Measurements from ENCODE around the gene TMUB1.

TMUB1 gene

DNA sequence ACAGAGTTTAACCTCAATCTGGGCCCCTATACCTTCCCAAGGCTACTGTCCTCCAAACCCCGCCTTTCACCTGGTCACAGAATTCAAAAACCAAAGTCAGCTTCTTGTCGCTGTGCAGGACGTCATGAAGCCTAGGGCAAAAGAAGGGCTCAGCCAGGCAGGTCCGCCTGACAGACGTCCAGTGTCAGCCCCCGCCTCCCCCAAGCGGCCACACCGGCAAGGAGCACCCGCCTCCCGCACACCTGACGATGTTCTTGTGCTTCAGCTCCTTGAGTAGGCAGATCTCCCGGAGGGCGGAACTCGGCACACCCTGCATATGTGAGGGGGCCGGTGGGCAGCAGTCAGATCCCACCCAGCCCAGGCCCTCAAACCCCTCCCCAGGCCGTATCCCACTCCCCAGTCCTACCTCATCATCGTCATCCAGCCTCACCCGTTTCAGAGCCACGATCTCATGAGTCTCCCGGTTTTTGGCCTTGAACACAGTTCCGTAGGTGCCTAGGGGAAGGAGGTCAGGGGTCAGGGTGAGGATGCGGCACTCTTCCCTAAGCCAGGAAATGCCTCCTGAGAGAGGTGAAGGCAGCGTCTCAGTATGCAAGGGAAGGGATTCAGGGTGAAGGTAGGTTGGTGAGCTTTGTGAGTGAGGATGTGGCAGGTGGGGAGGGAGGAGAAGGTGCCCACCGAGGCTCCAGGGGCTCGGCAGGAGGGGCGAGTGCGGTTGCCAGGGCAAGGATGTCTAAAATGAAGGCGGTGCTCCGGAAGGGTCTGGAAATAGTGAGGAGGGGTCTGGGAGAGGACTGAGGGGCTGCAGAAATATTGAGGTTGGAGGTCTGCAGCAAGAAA lies 26.4 kb downstream of the TMUB1 start:
- Histone ChIP-seq H3K9ac (ENCODE audit: low read length) (peak overlapping the region; percentile 77), H3K4me2 (ENCODE audit: low read depth, low read length, poor library complexity, severe bottlenecking) (peak overlapping the region; percentile 79)
- no peak for TF ChIP-seq EZH2phosphoT487 (conservative IDR thresholded peaks at IDR 0.05; ENCODE audit: low read length)
- TF ChIP-seq, protein P1, sequence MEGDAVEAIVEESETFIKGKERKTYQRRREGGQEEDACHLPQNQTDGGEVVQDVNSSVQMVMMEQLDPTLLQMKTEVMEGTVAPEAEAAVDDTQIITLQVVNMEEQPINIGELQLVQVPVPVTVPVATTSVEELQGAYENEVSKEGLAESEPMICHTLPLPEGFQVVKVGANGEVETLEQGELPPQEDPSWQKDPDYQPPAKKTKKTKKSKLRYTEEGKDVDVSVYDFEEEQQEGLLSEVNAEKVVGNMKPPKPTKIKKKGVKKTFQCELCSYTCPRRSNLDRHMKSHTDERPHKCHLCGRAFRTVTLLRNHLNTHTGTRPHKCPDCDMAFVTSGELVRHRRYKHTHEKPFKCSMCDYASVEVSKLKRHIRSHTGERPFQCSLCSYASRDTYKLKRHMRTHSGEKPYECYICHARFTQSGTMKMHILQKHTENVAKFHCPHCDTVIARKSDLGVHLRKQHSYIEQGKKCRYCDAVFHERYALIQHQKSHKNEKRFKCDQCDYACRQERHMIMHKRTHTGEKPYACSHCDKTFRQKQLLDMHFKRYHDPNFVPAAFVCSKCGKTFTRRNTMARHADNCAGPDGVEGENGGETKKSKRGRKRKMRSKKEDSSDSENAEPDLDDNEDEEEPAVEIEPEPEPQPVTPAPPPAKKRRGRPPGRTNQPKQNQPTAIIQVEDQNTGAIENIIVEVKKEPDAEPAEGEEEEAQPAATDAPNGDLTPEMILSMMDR (IDR thresholded peaks at IDR 0.05; ENCODE audit: insufficient read depth, low read length, poor library complexity, severe bottlenecking) = no peak

DNA sequence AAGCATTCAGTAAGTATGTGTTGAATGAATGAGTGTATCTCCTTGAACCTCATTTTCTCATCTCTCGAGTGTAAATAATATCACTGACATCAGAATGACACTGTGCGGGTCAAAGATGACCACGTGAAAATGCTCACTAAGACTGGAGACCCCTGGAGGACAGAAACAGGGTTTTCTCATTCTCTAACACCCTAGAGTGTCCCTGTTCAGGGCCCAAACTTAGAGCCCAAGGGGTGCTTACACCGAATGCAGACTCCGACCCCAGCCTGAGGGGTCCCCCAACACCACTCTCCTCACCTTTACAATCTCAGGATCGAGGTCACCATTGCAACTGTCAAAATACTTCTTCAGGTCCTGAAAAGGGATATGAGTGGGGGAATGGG lies 27.0 kb downstream of the TMUB1 start:
- H3K4me2 ChIP-seq (ENCODE audit: low read depth, low read length, poor library complexity, severe bottlenecking) = no peak overlapping the region
- no peak overlapping the region for H3K4me3 ChIP-seq (ENCODE audit: insufficient read depth, low read length, poor library complexity, severe bottlenecking)
- TF ChIP-seq, protein P1 (IDR thresholded peaks at IDR 0.05; ENCODE audit: insufficient read depth, low read length, poor library complexity, severe bottlenecking) = no peak
- TF ChIP-seq EZH2phosphoT487 (conservative IDR thresholded peaks at IDR 0.05; ENCODE audit: low read length) = no peak
- H3K27me3 ChIP-seq (ENCODE audit: low read length) = no peaks in the 10 kb centered on the region
- peaks cover 15% of the 10 kb centered on the region for H3K79me2 ChIP-seq (ENCODE audit: insufficient read depth, low read length)
- peaks cover 8% of the 10 kb centered on the region for H3F3A ChIP-seq (ENCODE audit: insufficient read depth)
- no peaks in the 10 kb centered on the region for H3K9me2 ChIP-seq (replicated peaks; ENCODE audit: insufficient read depth, low read length)
- no peaks in the 10 kb centered on the region for H3K36me3 ChIP-seq (ENCODE audit: low read length)
- no peak overlapping the region for H3K9ac ChIP-seq (ENCODE audit: low read length)
- no peaks in the 10 kb centered on the region for H3K9me3 ChIP-seq (ENCODE audit: insufficient read depth, low read length)
- H3K27ac ChIP-seq (ENCODE audit: low read depth, low read length) = no peak overlapping the region
- no peaks in the 10 kb centered on the region for H4K20me1 ChIP-seq (ENCODE audit: low read depth, low read length)
- no peak overlapping the region for H2AFZ ChIP-seq (ENCODE audit: low read depth, low read length, severe bottlenecking)

More for the DNA sequence above, 26.4 kb downstream of the TMUB1 start:
- Histone ChIP-seq H3K4me3 (ENCODE audit: insufficient read depth, low read length, poor library complexity, severe bottlenecking) (peak overlapping the region; percentile 69), H3K9me3 (ENCODE audit: insufficient read depth, low read length) (no peaks in the 10 kb centered on the region), H3K79me2 (ENCODE audit: insufficient read depth, low read length) (peaks cover 21% of the 10 kb centered on the region), H3K9me2 (replicated peaks; ENCODE audit: insufficient read depth, low read length) (no peaks in the 10 kb centered on the region), H3K27ac (ENCODE audit: low read depth, low read length) (no peak overlapping the region), H3K36me3 (ENCODE audit: low read length) (no peaks in the 10 kb centered on the region), H2AFZ (ENCODE audit: low read depth, low read length, severe bottlenecking) (no peak overlapping the region), H3F3A (ENCODE audit: insufficient read depth) (peaks cover 8% of the 10 kb centered on the region), H4K20me1 (ENCODE audit: low read depth, low read length) (no peaks in the 10 kb centered on the region), H3K27me3 (ENCODE audit: low read length) (no peaks in the 10 kb centered on the region)

DNA sequence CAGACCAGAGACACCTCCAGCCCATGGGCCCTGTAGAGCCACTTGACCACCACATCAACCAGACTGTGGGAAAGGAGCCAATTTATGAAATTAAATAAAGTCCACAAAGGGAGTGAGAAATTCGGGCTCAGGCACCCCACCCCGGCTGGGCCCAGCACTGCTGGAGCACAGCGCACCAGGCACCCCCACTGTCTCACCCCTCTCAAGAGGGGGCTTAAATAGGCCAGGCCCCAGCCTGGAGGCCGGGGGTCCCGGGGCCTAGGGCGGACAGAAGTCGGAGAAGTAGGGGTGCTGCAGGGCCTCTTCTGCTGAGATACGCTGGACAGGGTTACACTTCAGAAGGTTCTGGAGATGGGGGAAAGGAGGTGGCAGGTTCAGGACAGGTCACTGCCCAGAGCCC lies 29.5 kb downstream of the TMUB1 start:
- no peaks in the 10 kb centered on the region for H3K79me2 ChIP-seq (ENCODE audit: insufficient read depth, low read length)
- H3K9ac ChIP-seq (ENCODE audit: low read length) = no peak overlapping the region
- H3K27me3 ChIP-seq (ENCODE audit: low read length) = no peaks in the 10 kb centered on the region
- H3K9me2 ChIP-seq (replicated peaks; ENCODE audit: insufficient read depth, low read length) = no peaks in the 10 kb centered on the region
- H3K4me3 ChIP-seq (ENCODE audit: insufficient read depth, low read length, poor library complexity, severe bottlenecking) = no peak overlapping the region
- peaks cover 3% of the 10 kb centered on the region for H3F3A ChIP-seq (ENCODE audit: insufficient read depth)
- TF ChIP-seq, protein P1 (IDR thresholded peaks at IDR 0.05; ENCODE audit: insufficient read depth, low read length, poor library complexity, severe bottlenecking) = no peak
- TF ChIP-seq EZH2phosphoT487 (conservative IDR thresholded peaks at IDR 0.05; ENCODE audit: low read length) = no peak
- H3K36me3 ChIP-seq (ENCODE audit: low read length) = no peaks in the 10 kb centered on the region
- H3K9me3 ChIP-seq (ENCODE audit: insufficient read depth, low read length) = no peaks in the 10 kb centered on the region
- no peaks in the 10 kb centered on the region for H4K20me1 ChIP-seq (ENCODE audit: low read depth, low read length)
- no peak overlapping the region for H2AFZ ChIP-seq (ENCODE audit: low read depth, low read length, severe bottlenecking)
- no peak overlapping the region for H3K4me2 ChIP-seq (ENCODE audit: low read depth, low read length, poor library complexity, severe bottlenecking)
- H3K27ac ChIP-seq (ENCODE audit: low read depth, low read length) = no peak overlapping the region

Data from SU-DHL-6 (cell line).